ENCODE data around the gene SLC26A4.

DNA sequence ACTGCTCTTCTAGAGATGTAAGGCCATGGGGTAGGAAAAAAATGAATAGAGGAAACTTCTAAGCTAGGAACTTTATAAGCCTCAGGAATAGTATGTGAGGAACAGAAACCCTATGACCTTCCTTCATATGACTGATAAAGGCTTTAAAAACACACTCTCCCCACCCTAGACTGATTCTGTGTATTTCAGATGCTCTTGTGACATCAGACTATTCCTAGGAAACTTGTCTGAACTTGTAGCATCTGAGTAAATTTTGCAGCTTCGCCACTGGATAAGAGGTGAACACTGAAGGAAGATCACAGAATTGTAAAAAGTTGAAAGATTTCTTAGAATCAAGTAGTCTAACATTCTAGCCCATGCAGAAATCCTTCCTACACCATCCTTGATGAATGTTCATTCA is 52.3 kb downstream of the SLC26A4 start:
- TF ChIP-seq, protein P1, sequence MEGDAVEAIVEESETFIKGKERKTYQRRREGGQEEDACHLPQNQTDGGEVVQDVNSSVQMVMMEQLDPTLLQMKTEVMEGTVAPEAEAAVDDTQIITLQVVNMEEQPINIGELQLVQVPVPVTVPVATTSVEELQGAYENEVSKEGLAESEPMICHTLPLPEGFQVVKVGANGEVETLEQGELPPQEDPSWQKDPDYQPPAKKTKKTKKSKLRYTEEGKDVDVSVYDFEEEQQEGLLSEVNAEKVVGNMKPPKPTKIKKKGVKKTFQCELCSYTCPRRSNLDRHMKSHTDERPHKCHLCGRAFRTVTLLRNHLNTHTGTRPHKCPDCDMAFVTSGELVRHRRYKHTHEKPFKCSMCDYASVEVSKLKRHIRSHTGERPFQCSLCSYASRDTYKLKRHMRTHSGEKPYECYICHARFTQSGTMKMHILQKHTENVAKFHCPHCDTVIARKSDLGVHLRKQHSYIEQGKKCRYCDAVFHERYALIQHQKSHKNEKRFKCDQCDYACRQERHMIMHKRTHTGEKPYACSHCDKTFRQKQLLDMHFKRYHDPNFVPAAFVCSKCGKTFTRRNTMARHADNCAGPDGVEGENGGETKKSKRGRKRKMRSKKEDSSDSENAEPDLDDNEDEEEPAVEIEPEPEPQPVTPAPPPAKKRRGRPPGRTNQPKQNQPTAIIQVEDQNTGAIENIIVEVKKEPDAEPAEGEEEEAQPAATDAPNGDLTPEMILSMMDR (conservative IDR thresholded peaks at IDR 0.05 in 1 of 2, IDR thresholded peaks at IDR 0.05 in 1 of 2; ENCODE audit: extremely low read depth in 1 of 2, insufficient read depth in 1 of 2, low read depth in 1 of 2, low read length in 2 of 2): no peak
- TF ChIP-seq EZH2 (IDR thresholded peaks at IDR 0.05; ENCODE audit: borderline replicate concordance, low read length): no peak

Measured in mammary epithelial cell (primary cell).